Coronary artery (tissue), 2 donors: ENCODE measurements around the gene FCF1.

Experiments used
- DNase-seq: peaks from one replicate; pipeline ENCODE4 v3.0.0-alpha.2; 2017; ENCODE audit warnings: low spot score
- H3K27ac ChIP-seq, 2 donors: fragments of 200-600 bp; sonication (generic); one replicate each; pipeline ENCODE4 v1.5.1; 2016 to 2019
- H3K4me3 ChIP-seq: fragments of 200-600 bp; sonication (generic); 2 replicates; pipeline ENCODE4 v1.5.1; 2016; ENCODE audit warnings: mild to moderate bottlenecking, moderate library complexity
- CTCF ChIP-seq: fragments of 200-600 bp; sonication (generic); IDR thresholded peaks from one replicate; pipeline ENCODE4 v1.5.1; 2019; ENCODE audit warnings: antibody characterized with exemption

FCF1 gene

DNA sequence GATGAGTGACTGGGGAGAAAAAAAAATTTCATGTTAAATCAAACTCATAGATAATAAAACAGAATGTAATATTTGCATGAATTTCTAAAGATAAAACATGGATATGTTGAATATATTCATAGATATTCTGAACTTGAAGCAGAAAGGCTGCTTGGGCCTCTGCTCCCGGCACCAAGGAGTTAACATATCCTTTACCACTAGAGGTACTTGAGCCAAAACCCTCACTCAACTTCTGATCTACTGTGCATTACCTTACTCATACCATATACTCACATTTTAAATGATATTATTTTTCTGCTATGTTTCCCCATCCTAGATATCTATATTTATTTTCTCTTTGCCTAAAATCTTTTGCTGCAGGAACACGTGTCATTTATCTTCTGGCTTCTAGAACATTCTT, 15.0 kb upstream of the FCF1 start:
- Histone ChIP-seq H3K27ac (no peak overlapping the region), H3K4me3 (no peak overlapping the region)
- DNase-seq, result no peak
- no peak for TF ChIP-seq CTCF

- no peak for TF ChIP-seq CTCF
- no peak overlapping the region for H3K27ac ChIP-seq
- DNase-seq, result no peak
These were observed 14.5 kb upstream of the FCF1 start for GRCh38 chr14:74698465-74698864.

GRCh38 chr14:74702293-74702692, 10.7 kb upstream of the FCF1 start:
- Histone ChIP-seq H3K4me3 (no peak overlapping the region), H3K27ac (no peak overlapping the region)
- DNase-seq, result no peak
- TF ChIP-seq CTCF, result no peak

More at GRCh38 chr14:74698465-74698864, 14.5 kb upstream of the FCF1 start:
- no peak overlapping the region for H3K4me3 ChIP-seq

DNA sequence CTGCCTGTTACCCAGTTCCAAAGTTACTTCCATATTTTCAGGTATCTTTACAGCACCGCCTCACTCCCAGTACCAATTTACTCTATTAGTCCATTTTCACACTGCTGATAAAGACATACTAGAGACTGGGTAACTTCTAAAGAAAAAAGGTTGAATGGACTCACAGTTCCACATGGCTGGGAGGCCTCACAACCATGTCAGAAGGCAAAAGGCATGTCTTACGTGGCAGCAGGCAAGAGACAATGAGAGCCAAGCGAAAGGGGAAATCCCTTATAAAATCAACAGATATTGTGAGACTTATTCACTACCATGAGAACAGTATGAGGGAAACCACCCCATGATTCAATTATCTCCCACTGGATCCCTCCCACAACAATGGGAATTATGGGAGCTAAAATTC, 9.9 kb upstream of the FCF1 start:
- no peak for TF ChIP-seq CTCF
- Histone ChIP-seq H3K27ac (no peak overlapping the region), H3K4me3 (no peak overlapping the region)
- DNase-seq, result no peak

DNA sequence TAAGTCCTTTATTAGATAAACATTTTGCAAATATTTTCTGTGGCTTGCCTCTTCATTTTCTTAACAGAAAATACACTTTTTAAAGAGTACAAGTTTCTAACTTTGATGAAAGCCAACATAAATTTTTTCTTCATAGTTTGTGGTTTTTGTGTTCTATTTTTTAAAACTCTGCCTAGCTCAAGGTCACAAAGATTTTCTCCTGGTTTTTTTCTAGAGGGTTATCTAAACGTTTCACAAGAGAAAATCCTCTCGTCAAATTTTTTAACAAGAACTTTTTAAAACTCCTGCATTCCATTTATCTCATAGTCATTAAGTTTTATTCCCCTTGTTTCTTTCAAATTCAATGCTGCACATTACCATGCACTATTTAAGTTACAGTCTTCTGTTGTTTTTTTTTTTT, 8.3 kb upstream of the FCF1 start:
- H3K4me3 ChIP-seq, result no peak overlapping the region
- no peak overlapping the region for H3K27ac ChIP-seq
- no peak for DNase-seq
- no peak for TF ChIP-seq CTCF

DNA sequence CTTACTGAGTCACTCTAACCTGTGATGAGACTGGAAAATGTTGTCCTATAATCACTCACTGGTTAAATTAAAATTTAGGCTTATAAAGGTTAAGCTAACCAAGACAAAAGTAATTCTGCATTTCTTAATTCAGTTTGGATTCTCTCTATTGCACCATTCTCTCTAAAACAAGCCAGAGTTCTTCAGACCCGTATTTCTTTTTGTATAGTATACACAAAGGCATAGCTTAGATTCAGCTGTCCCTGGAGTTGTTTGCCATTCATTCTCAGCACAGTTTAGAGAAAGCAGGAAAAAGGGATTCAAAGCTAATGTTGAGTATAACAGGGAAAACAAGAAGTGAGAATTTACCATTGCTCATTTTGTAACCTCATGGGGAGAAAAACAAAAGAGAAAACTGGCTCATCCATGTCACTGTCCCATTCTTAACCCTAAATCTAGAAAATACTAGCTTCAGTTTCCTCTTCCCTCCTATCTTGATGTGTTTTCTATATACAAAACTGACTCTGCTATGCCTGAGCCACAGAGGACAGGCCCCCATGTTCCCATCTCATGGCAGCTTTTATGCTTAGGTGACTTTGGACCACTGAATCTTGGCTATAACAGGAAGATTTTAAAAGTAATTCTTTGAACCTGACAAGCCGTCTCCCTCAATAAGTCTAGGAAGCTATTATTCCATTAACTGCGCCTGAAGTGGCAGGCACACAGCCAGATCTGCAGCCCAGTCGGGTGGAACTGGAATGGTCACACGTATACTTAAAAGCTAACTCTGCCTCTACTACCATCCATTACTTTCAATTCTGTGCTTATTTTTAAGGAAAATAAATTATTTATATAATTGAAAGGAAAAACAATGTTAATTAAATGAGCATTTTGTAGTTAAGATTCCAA, 7.1 kb upstream of the FCF1 start:
- Histone ChIP-seq H3K4me3 (no peak overlapping the region), H3K27ac (peak overlapping the region; percentile 12 to 23)
- no peak for TF ChIP-seq CTCF
- no peak for DNase-seq

GRCh38 chr14:74710480-74710879, 2.5 kb upstream of the FCF1 start:
- no peak for TF ChIP-seq CTCF
- no peak for DNase-seq
- Histone ChIP-seq H3K27ac (no peak overlapping the region), H3K4me3 (no peak overlapping the region)
